ENCODE results near the gene VASP.

GRCh38 chr19:45506246-45506988, 862 bp upstream of the VASP start:
- TF ChIP-seq CTCF (IDR thresholded peaks at IDR 0.05 in 2 of 3, conservative IDR thresholded peaks at IDR 0.05 in 1 of 3; ENCODE audit: borderline replicate concordance in 1 of 3, insufficient read depth in 1 of 3, low read depth in 2 of 3, low read length in 2 of 3) = peak in 2 of 3 experiments; percentile 53 to 54; a peak in 5 of 6 replicates
- no peak for TF ChIP-seq ZBTB33 (IDR thresholded peaks at IDR 0.05; ENCODE audit: extremely low read depth, insufficient replicate concordance, low read length)
- no peak for TF ChIP-seq EZH2 (IDR thresholded peaks at IDR 0.05)
- no peak for TF ChIP-seq ELF1 (IDR thresholded peaks at IDR 0.05; ENCODE audit: borderline replicate concordance, low read depth)
